IPS-15b (cell line): ENCODE data around the gene NET1.
A peak's percentile ranks its signal among the peaks of the same experiment; 100 is the strongest.
"Not testable (repeated sequence)": the region's sequence is repeated elsewhere in the genome, so short reads cannot be mapped to it uniquely, and the experiment has no call there.

Experiments used
- H3K27me3 ChIP-seq: one replicate; pipeline ENCODE4 v1.6.1; 2013; ENCODE audit warnings: low read length; ENCODE audit not compliant: control insufficient read depth, insufficient read depth
- H3K36me3 ChIP-seq: one replicate; pipeline ENCODE4 v1.6.1; 2013; ENCODE audit warnings: low read length; ENCODE audit not compliant: control insufficient read depth, insufficient read depth
- H3K4me1 ChIP-seq: one replicate; pipeline ENCODE4 v1.6.1; 2013; ENCODE audit warnings: mild to moderate bottlenecking, low read length; ENCODE audit not compliant: control insufficient read depth, insufficient read depth
- H3K4me3 ChIP-seq: one replicate; pipeline ENCODE4 v1.5.1; 2013; ENCODE audit warnings: low read depth, low read length
- H3K9ac ChIP-seq: one replicate; pipeline ENCODE4 v1.6.1; 2013; ENCODE audit warnings: low read depth, mild to moderate bottlenecking, low read length
- H3K9me3 ChIP-seq: one replicate; pipeline ENCODE4 v1.6.1; 2013; ENCODE audit warnings: mild to moderate bottlenecking, low read length; ENCODE audit not compliant: control insufficient read depth, insufficient read depth

Gene NET1

DNA sequence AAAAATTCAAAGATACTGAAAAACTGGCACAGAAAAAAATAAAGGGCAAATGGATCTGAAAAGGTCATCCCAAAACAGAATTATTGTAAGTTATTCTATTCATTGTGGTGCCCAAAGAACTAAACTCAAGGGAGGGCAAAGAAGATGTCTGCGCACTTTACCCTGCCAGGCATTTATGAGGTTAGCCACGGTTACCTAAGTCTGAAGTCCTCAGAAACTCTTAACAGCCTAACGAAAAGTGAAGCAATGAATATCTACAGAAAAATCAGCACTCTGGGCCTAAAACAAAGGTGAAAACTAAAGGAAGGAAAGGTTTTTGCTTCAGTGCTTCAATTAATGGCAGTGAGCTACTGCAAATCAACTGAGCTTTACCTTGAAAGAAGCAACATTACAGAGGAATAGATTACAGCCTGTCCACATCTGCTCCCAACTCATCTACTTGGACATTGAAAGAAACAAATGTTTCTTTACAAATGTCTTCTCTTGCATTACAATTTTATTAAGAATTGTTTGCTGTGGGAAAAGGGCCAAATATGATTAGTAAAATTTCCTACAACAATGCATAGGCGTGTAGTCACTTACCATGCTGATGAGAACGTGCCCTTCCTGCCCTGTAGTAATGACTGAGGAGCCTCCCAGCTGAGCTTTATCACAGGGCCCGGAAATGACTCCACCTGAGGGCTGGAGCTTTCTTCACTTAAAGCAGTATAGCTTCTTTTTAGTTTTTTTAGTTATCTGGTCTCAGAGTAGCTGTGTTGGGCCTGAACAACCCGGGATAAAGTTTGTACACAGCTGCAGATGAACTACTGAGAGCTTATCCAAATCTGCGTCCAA lies 7.9 kb upstream of the NET1 start, which contains the start of gene TUBAL3:
Gene TUBAL3, minus strand, starts transcription at position 621 of the 834 bp plus-strand sequence. Its CDS starts 36 bp downstream, at position 585.
- Histone ChIP-seq H3K4me3 (no peak within 1 kb of the TSS), H3K4me1 (no peaks in the 10 kb centered on the region), H3K27me3 (no peaks in the 10 kb centered on the region), H3K36me3 (no peaks in the 10 kb centered on the region), H3K9ac (no peak within 1 kb of the TSS), H3K9me3 (no peaks in the 10 kb centered on the region)

DNA sequence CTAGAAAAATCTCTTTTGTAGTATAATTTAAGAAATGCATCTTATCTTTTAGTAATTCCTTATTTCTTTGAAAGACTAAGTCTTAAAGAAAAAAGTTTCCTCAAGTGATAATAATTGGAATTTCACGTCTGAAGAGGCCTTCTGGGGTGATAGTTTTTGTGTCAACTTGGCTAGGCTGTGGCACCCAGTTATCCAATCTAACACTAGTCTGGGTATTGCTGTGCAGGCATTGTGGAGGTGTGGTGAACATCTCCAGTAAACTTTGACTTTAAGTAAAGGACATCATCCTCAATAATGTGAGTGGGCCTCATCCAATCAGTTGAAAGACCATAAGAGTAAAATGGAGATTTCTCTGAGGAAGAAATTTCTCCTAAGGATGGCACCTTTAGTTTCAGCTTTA lies 5.4 kb upstream of the NET1 start:
- Histone ChIP-seq H3K4me3 (no peak overlapping the region), H3K9me3 (no peaks in the 10 kb centered on the region), H3K27me3 (no peaks in the 10 kb centered on the region), H3K9ac (no peak overlapping the region), H3K36me3 (no peaks in the 10 kb centered on the region), H3K4me1 (peaks cover under 1% of the 10 kb centered on the region)

DNA sequence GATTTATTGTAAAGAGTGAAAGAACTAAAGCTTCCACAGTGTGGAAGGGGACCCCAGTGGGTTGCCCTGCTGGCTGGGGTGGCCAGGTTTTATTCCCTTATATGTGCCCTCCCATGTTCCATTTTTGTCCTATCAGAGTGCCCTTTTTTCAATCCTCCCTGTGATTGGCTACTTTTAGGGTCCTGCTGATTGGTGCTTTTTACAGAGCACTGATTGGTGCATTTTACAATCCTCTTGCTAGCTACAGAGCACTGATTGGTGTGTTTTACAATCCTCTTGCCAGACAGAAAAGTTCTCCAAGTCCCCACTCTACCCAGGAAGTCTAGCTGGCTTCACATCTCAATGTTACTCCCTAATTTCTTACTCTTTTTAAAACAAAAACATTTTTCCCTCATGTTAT lies 1.6 kb upstream of the NET1 start:
- H3K36me3 ChIP-seq, H3K4me1 ChIP-seq, H3K27me3 ChIP-seq, H3K9me3 ChIP-seq, H3K4me3 ChIP-seq, H3K9ac ChIP-seq: not testable (repeated sequence)

DNA sequence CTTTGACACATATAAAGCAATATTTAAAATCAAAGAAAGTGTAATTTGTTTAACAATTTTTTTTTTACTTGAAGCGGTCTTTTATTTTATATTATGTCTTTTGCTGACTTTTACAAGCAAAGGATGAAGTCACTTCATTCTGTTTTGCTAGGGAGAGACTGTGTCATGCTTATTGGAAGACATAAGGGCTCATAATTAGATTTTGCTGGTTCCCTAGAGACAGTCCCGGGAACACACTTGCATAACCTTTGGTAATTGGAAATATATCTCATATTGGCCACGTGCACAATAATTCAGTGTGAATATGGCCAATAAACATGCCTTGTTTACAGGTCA lies 448 bp upstream of the NET1 start:
- Histone ChIP-seq H3K4me3 (peak overlapping the region; percentile 45), H3K4me1 (peaks cover 19% of the 10 kb centered on the region), H3K27me3 (no peaks in the 10 kb centered on the region), H3K9ac (no peak overlapping the region), H3K36me3 (no peaks in the 10 kb centered on the region), H3K9me3 (no peaks in the 10 kb centered on the region)

DNA sequence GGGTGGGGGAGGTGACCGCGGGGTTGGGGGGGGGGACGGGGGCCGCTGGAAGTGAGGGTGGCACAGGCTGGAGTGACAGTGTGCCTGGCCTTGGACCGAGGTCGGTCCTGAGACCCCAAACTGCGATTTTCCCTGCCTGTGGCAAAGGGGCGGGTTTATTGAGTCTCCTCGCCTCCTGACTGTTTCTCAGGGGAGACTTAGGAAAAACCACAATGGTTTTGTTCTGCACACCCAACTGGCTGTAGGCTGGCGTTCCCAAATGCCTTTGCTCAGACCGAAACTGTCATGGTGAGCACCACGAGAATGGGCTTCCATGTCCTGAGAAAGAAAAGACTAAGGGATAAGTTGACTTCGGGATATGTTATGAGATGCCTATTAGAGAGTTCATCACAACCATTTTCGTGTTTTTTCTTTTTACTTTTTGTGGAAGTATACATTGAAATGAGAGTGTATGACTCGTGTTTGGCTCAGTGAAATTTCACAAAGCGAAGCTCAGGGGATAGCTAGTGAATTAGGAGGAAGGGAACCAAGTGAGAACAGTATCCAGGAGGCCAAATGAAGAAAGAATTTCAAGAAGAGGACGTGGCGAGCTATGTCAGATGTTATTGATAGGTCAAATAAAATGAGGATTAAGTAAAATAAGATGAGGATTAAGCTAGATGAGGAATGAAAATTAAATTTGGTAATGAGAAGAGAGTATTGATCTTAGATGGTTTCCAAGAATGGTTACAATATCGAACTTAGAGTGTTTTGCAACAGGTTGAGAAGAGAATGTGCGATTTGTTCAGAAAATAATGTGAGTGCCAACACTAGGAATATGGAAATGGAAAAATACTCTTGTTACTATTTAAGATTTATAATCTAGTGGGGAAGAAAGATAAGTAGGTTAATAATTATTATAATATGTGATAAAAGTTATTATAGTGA lies 918 bp downstream of the NET1 start:
- H3K4me3 ChIP-seq = peak overlapping the region; percentile 87
- H3K9me3 ChIP-seq = no peaks in the 10 kb centered on the region
- peak overlapping the region; percentile 42 for H3K9ac ChIP-seq
- no peaks in the 10 kb centered on the region for H3K36me3 ChIP-seq
- no peaks in the 10 kb centered on the region for H3K27me3 ChIP-seq
- peaks cover 19% of the 10 kb centered on the region for H3K4me1 ChIP-seq

DNA sequence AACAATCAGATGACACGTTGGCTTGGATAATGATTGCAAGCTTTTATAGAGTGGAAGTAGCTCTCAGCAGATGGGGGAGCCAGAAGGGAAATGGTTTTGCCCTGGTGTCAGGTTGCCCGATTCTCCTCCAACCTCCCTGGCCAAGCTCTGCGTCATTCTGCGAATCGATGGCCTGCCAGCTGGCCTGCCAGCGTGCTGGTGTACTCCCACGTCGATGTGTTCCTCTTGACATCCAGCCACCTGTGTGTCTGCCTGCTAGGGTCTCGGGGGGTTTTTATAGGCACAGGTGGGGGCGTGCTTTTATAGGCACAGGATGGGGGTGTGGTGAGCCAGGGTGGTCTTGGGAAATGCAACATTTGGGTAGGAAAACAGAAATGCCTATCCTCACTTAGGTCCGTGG lies 4.6 kb downstream of the NET1 start:
- H3K9ac ChIP-seq = no peak overlapping the region
- H3K36me3 ChIP-seq = no peaks in the 10 kb centered on the region
- H3K4me3 ChIP-seq = peak overlapping the region; percentile 28
- H3K27me3 ChIP-seq = no peaks in the 10 kb centered on the region
- no peaks in the 10 kb centered on the region for H3K9me3 ChIP-seq
- peaks cover 18% of the 10 kb centered on the region for H3K4me1 ChIP-seq

DNA sequence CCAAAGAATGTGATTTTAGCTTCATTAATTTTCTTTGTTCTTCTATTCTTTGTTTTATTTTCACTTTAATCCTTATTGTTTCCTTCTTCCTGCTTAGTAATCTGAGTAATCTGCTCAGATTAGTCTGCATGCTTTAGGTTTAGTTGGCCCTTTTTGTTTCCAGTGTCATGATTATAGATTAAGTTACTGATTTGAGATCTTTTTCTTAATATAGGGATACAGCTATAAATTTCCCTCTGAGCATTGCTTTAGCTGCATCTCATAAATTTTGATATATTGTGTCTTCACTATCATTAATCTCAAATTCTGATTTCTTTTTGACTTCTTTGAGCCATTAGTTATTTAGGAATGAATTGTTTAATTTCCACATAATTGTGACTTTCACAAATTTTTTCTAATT lies 6.2 kb downstream of the NET1 start:
- H3K9ac ChIP-seq = no peak overlapping the region
- no peak overlapping the region for H3K4me3 ChIP-seq
- H3K36me3 ChIP-seq = no peaks in the 10 kb centered on the region
- peaks cover 16% of the 10 kb centered on the region for H3K4me1 ChIP-seq
- H3K9me3 ChIP-seq = no peaks in the 10 kb centered on the region
- no peaks in the 10 kb centered on the region for H3K27me3 ChIP-seq

DNA sequence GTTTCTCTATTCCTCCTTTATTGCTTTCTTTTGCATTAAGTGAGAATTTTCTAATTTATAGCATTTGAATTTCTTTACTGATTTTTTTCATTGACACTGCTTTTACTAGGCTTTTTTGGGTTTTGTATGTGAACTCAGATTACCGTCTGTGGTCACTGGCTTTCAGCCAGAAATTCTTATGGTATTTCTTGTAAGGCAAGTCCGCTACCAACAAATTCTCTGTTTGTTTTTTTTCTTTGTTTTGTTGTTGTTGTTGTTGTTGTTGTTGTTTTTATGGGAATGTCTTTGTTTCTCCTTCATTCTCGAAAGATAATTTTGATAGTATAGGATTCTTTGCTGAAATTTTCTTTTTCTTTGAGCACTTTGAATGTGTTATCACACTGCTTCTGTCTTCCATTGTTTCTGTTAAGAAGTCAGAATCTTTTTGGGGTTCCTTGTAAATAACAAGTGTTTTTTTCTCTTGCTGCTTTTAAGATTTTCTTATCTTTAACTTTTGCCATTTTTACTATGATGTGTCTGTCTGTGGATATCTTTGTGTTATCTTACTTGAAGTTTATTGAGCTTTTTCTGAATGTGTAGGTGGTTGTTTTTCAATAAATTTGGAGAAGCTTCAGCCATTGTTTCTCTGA lies 7.2 kb downstream of the NET1 start:
- Histone ChIP-seq H3K4me1 (peaks cover 15% of the 10 kb centered on the region), H3K27me3 (no peaks in the 10 kb centered on the region), H3K9me3 (no peaks in the 10 kb centered on the region), H3K4me3 (no peak overlapping the region), H3K9ac (no peak overlapping the region), H3K36me3 (no peaks in the 10 kb centered on the region)

DNA sequence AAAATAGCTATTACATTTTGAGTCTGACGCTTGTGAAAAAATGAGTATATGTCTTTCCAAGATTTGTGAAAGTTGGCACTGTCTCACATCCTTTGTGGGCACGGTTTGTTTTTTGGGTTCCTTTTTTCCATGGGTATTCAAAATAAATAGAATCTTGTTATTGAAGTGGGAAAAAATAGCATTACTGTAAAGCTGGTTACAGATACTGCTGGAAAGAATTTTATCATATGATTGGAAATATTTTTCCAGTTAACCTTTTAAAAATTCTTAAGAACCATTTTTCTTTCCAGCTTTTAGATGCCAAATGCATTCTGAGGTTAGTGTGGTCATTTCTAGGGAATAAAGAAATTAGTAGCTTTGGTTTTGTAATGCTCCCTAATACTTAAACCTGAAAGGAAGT lies 11.4 kb downstream of the NET1 start:
- Histone ChIP-seq H3K27me3 (no peaks in the 10 kb centered on the region), H3K4me3 (no peak overlapping the region), H3K9ac (no peak overlapping the region), H3K36me3 (no peaks in the 10 kb centered on the region), H3K9me3 (no peaks in the 10 kb centered on the region), H3K4me1 (peaks cover 12% of the 10 kb centered on the region)

DNA sequence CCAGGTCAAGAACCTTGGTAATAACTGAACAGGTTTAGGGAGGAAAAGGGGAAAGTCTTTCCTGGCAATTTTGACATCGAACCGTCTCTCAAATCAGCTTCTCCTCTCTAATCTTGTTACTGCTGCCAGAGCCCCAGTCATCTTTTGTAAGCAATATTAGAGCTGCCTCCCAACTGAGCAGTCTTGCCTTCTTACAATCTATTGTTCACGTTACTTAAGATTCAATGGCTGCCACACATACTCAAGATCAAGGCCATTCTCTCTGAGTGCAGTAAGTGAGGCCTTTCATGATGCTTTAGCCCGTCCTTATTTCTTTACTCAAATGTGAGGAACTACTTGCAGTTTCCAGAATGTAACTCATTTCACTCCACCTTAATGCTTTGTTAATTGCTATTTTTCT lies 12.4 kb downstream of the NET1 start:
- Histone ChIP-seq H3K9me3 (no peaks in the 10 kb centered on the region), H3K27me3 (no peaks in the 10 kb centered on the region), H3K4me3 (no peak overlapping the region), H3K9ac (no peak overlapping the region), H3K36me3 (no peaks in the 10 kb centered on the region), H3K4me1 (peaks cover 12% of the 10 kb centered on the region)

DNA sequence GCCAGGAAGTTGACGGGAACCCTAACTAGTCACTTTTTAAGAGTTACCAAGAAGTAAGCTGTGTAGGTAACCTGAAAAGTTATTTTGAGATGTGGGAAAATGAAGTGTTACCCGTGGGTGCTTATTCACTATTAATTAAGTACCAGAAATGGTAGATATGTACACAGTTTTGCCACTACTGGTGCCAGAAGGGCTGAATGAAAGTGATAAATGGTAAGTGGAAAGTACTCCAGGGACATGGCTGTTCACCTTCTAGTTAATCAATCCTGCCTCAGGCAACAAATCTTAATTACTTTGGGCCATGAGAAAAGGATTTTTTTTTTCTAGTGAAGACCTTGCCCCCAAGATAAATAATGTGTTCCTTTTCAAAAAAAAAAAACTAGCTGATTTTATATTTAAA lies 15.8 kb downstream of the NET1 start:
- H3K4me3 ChIP-seq = no peak overlapping the region
- H3K4me1 ChIP-seq = peaks cover 12% of the 10 kb centered on the region
- no peak overlapping the region for H3K9ac ChIP-seq
- no peaks in the 10 kb centered on the region for H3K27me3 ChIP-seq
- peaks cover 2% of the 10 kb centered on the region for H3K36me3 ChIP-seq
- no peaks in the 10 kb centered on the region for H3K9me3 ChIP-seq
